ENCODE data around the gene TMEM80.

The TMEM80 gene

DNA sequence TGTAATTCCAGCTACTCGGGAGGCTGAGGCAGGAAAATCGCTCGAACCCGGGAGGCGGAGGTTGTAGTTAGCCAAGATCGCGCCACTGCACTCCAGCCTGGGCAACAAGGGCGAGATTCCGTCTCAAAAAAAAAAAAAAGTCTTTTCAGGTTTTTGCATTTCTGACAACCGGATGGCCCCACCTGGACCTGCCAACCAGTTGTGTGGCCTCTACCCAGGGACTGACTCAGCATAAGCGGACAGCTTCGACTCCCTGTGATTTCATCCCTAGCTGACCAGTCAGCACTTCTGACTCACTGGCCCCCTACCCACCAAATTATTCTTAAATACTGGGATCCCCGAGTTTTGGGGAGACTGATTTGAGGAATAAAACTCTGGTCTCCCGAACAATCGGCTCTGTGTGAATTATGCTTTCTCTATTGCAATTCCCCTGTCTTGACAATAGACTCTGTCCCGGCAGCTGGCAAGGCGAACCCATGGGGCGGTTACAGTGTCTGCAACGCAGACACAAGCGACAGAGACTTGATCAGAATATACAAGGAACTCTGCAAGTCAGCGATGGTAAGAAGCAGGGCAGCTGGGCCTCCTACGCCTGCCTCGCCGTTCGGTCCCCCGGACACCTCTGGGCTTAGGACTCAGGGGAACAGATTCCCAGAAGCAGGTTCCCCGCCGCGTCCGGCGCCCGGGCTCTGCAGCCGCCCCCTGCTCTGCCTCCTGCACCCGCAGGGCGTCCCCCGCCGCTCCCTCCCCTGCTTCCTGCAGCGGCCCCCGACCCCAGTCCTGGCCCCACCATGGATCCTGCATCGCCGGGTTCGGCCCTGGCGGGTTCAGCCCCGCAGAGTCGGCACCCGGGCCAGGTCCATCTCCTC is 50.9 kb downstream of the TMEM80 start:
- H3K27me3 ChIP-seq (ENCODE audit: control insufficient read depth, insufficient read depth, low read length, poor library complexity, severe bottlenecking) = no peaks in the 10 kb centered on the region
- H3K4me3 ChIP-seq (ENCODE audit: insufficient read depth, low read depth, low read length) = peak overlapping the region; percentile 84
- no peaks in the 10 kb centered on the region for H3K9me3 ChIP-seq (ENCODE audit: control insufficient read depth, low read length)
- no peaks in the 10 kb centered on the region for H3K4me1 ChIP-seq (ENCODE audit: control insufficient read depth, insufficient read depth, low read length)
- no peaks in the 10 kb centered on the region for H3K36me3 ChIP-seq (ENCODE audit: control insufficient read depth, insufficient read depth, low read length)
- WGBS, 2 experiments = 24% methylated on average over 46 of the region's 46 CpGs
- H3K27ac ChIP-seq (ENCODE audit: insufficient read depth, low read depth, low read length, poor library complexity, severe bottlenecking) = no peak overlapping the region

GRCh38 chr11:747158-748006 is 51.8 kb downstream of the TMEM80 start, which contains the start of gene TALDO1:
TSS of gene TALDO1 (plus strand) at chr11:747464. CDS start at chr11:747482, 18 bp downstream.
- H3K9me3 ChIP-seq (ENCODE audit: control insufficient read depth, low read length) = no peaks in the 10 kb centered on the region
- WGBS, 2 experiments = 0% methylated on average over 112 of the region's 112 CpGs
- no peaks in the 10 kb centered on the region for H3K27me3 ChIP-seq (ENCODE audit: control insufficient read depth, insufficient read depth, low read length, poor library complexity, severe bottlenecking)
- peak within 1 kb of the TSS; percentile 84 for H3K4me3 ChIP-seq (ENCODE audit: insufficient read depth, low read depth, low read length)
- H3K27ac ChIP-seq (ENCODE audit: insufficient read depth, low read depth, low read length, poor library complexity, severe bottlenecking) = no peak within 1 kb of the TSS
- no peaks in the 10 kb centered on the region for H3K36me3 ChIP-seq (ENCODE audit: control insufficient read depth, insufficient read depth, low read length)
- H3K4me1 ChIP-seq (ENCODE audit: control insufficient read depth, insufficient read depth, low read length) = no peaks in the 10 kb centered on the region

GRCh38 chr11:748007-748359 is 52.4 kb downstream of the TMEM80 start:
- H3K4me3 ChIP-seq (ENCODE audit: insufficient read depth, low read depth, low read length) = peak overlapping the region; percentile 84
- H3K4me1 ChIP-seq (ENCODE audit: control insufficient read depth, insufficient read depth, low read length) = no peaks in the 10 kb centered on the region
- H3K27me3 ChIP-seq (ENCODE audit: control insufficient read depth, insufficient read depth, low read length, poor library complexity, severe bottlenecking) = no peaks in the 10 kb centered on the region
- WGBS, 2 experiments = 12 to 13% methylated on average over 18 of the region's 18 CpGs
- H3K9me3 ChIP-seq (ENCODE audit: control insufficient read depth, low read length) = no peaks in the 10 kb centered on the region
- H3K27ac ChIP-seq (ENCODE audit: insufficient read depth, low read depth, low read length, poor library complexity, severe bottlenecking) = no peak overlapping the region
- H3K36me3 ChIP-seq (ENCODE audit: control insufficient read depth, insufficient read depth, low read length) = no peaks in the 10 kb centered on the region

DNA sequence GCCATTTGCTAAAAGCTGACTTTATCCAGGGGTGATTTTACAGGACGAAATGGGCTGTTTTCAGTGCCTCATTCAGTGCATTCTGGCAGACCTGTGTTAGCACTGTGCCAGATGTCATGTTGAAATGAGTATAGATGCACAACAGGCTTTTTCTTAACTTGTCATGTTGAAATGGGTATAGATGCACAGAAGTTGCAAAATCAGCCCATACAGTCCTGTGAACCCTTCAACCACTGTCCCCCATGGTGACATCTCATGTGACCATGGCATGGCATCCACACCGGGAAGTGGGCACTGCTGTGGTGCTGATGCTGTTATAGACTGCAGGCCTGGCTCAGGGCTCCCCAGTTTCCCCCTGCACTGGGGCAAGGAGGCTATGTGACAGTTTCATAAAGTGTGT is 54.1 kb downstream of the TMEM80 start:
- H3K4me1 ChIP-seq (ENCODE audit: control insufficient read depth, insufficient read depth, low read length) = no peaks in the 10 kb centered on the region
- 87 to 89% methylated on average over 2 of the region's 2 CpGs for WGBS, 2 experiments
- no peaks in the 10 kb centered on the region for H3K9me3 ChIP-seq (ENCODE audit: control insufficient read depth, low read length)
- H3K27me3 ChIP-seq (ENCODE audit: control insufficient read depth, insufficient read depth, low read length, poor library complexity, severe bottlenecking) = no peaks in the 10 kb centered on the region
- H3K4me3 ChIP-seq (ENCODE audit: insufficient read depth, low read depth, low read length) = no peak overlapping the region
- no peaks in the 10 kb centered on the region for H3K36me3 ChIP-seq (ENCODE audit: control insufficient read depth, insufficient read depth, low read length)
- H3K27ac ChIP-seq (ENCODE audit: insufficient read depth, low read depth, low read length, poor library complexity, severe bottlenecking) = no peak overlapping the region
